GM23338 (cell line): ENCODE data around the gene NOTO. TPM values are rescaled to one million over a fixed set of nuclear protein-coding genes. Genes with fewer than 3 reads are reported as not detected.
A peak's percentile ranks its signal among the peaks of the same experiment; 100 is the strongest.

Experiments
- ATAC-seq: fragments of 200-7000 bp; cut with Tn5 transposase; 3 replicates; pipeline ENCODE4 v1.9.1; 2020
- DNase-seq: peaks from one replicate; pipeline ENCODE4 v3.0.0-alpha.2; 2015; ENCODE audit warnings: low spot score
- H2AFZ ChIP-seq: fragments of 200-600 bp; sonication (generic); 2 replicates; pipeline ENCODE4 v1.8.0; 2016; ENCODE audit warnings: antibody characterized with exemption, mild to moderate bottlenecking, moderate library complexity
- H3F3A ChIP-seq: fragments of 200-600 bp; sonication (generic); replicated peaks from 2 replicates; pipeline ENCODE4 v1.8.0; 2017; ENCODE audit warnings: antibody characterized with exemption, mixed run types, low read depth
- H3K27ac ChIP-seq: fragments of 200-600 bp; sonication (generic); 2 replicates; pipeline ENCODE4 v1.6.1; 2016; ENCODE audit warnings: low read depth
- H3K27me3 ChIP-seq: fragments of 200-600 bp; sonication (generic); 2 replicates; pipeline ENCODE4 v1.8.0; 2016; ENCODE audit warnings: mild to moderate bottlenecking, mixed run types, moderate library complexity; ENCODE audit not compliant: insufficient read depth
- H3K36me3 ChIP-seq: fragments of 200-600 bp; sonication (generic); 2 replicates; pipeline ENCODE4 v1.8.0; 2016; ENCODE audit warnings: mild to moderate bottlenecking; ENCODE audit not compliant: insufficient read depth
- H3K4me1 ChIP-seq: fragments of 200-600 bp; sonication (generic); 2 replicates; pipeline ENCODE4 v1.8.0; 2016; ENCODE audit warnings: mild to moderate bottlenecking, moderate library complexity; ENCODE audit not compliant: insufficient read depth
- H3K4me2 ChIP-seq: fragments of 200-600 bp; sonication (generic); 2 replicates; pipeline ENCODE4 v1.7.1; 2017; ENCODE audit warnings: mixed run types
- H3K4me3 ChIP-seq: fragments of 200-600 bp; sonication (generic); 2 replicates; pipeline ENCODE4 v1.6.1; 2016; ENCODE audit warnings: mixed run types
- H3K79me2 ChIP-seq: fragments of 200-600 bp; sonication (generic); replicated peaks from 2 replicates; pipeline ENCODE4 v1.8.0; 2017; ENCODE audit warnings: mild to moderate bottlenecking; ENCODE audit not compliant: insufficient read depth
- H3K9me2 ChIP-seq: fragments of 200-600 bp; sonication (generic); 2 replicates; pipeline ENCODE4 v1.8.0; 2017; ENCODE audit not compliant: insufficient read depth
- H4K20me1 ChIP-seq: fragments of 200-600 bp; sonication (generic); replicated peaks from 2 replicates; pipeline ENCODE4 v1.8.0; 2017; ENCODE audit warnings: mild to moderate bottlenecking; ENCODE audit not compliant: insufficient read depth
- H3K27ac Mint-ChIP-seq: 2 replicates; pipeline ENCODE4 v1.8.0; 2020; ENCODE audit warnings: inconsistent platforms, mild to moderate bottlenecking, moderate library complexity, mixed read lengths
- H3K27me3 Mint-ChIP-seq: 3 replicates; pipeline ENCODE4 v1.8.0; 2022; ENCODE audit warnings: low read depth, mild to moderate bottlenecking, moderate library complexity, mixed read lengths, inconsistent platforms; ENCODE audit not compliant: insufficient read depth, poor library complexity
- H3K36me3 Mint-ChIP-seq: 3 replicates; pipeline ENCODE4 v1.8.0; 2021; ENCODE audit warnings: low read depth, mild to moderate bottlenecking, inconsistent platforms, moderate library complexity, mixed read lengths
- H3K4me1 Mint-ChIP-seq: 3 replicates; pipeline ENCODE4 v1.8.0; 2020; ENCODE audit warnings: mild to moderate bottlenecking, inconsistent platforms, mixed read lengths
- H3K4me3 Mint-ChIP-seq: 3 replicates; pipeline ENCODE4 v1.8.0; 2021; ENCODE audit warnings: moderate library complexity, mild to moderate bottlenecking, inconsistent platforms, mixed read lengths
- H3K9me3 Mint-ChIP-seq: 3 replicates; pipeline ENCODE4 v1.8.0; 2020; ENCODE audit warnings: moderate library complexity, mild to moderate bottlenecking, inconsistent platforms, mixed read lengths
- CREB1 ChIP-seq: fragments of 250-450 bp; sonication (Bioruptor Pico); IDR thresholded peaks from 2 replicates; pipeline ENCODE4 v1.5.0; 2020; ENCODE audit warnings: low read depth, mild to moderate bottlenecking, moderate library complexity
- EZH2 ChIP-seq: fragments of 200-600 bp; sonication (generic); IDR thresholded peaks from one replicate; pipeline ENCODE4 v1.8.0; 2017; ENCODE audit warnings: antibody characterized with exemption, mild to moderate bottlenecking, low read depth; ENCODE audit not compliant: unreplicated experiment
- EZH2phosphoT487 ChIP-seq: fragments of 200-600 bp; sonication (generic); IDR thresholded peaks from one replicate; pipeline ENCODE4 v1.8.1; 2018; ENCODE audit warnings: antibody characterized with exemption; ENCODE audit not compliant: unreplicated experiment
- JUNB ChIP-seq: IDR thresholded peaks from one replicate; pipeline ENCODE4 v1.6.1; 2016; ENCODE audit warnings: antibody characterized with exemption; ENCODE audit not compliant: unreplicated experiment
- NANOG ChIP-seq: IDR thresholded peaks from 2 replicates; pipeline ENCODE4 v1.6.1; 2016; ENCODE audit warnings: antibody characterized with exemption, borderline replicate concordance
- POLR2AphosphoS5 ChIP-seq: IDR thresholded peaks from 2 replicates; pipeline ENCODE4 v1.6.1; 2016; ENCODE audit warnings: antibody characterized with exemption, low read depth
- STAT1 ChIP-seq: IDR thresholded peaks from one replicate; pipeline ENCODE4 v1.6.1; 2016; ENCODE audit warnings: antibody characterized with exemption; ENCODE audit not compliant: unreplicated experiment
- ZNF114 ChIP-seq: fragments of 250-450 bp; sonication (Bioruptor Pico); IDR thresholded peaks from 2 replicates; pipeline ENCODE4 v1.5.0; 2020; ENCODE audit warnings: mild to moderate bottlenecking, moderate library complexity
- ZNF331 ChIP-seq: fragments of 250-450 bp; sonication (Bioruptor Pico); IDR thresholded peaks from 2 replicates; pipeline ENCODE4 v1.5.0; 2020; ENCODE audit warnings: low read depth, mild to moderate bottlenecking, moderate library complexity
- polyA plus RNA-seq: library from polyadenylated mRNA; unstranded; fragments of >200 nt; fragmentation: Nextera tagmentation; extraction: Ambion mirVana; gene quantifications from 2 replicates; pipeline ENCODE4 v1.2.1, GENCODE V29; 2016
- total RNA-seq: library from RNA; depleted of rRNA; stranded (reverse); fragments of >200 nt; shearing (Covaris generic); gene quantifications from 2 replicates; pipeline ENCODE4 v1.2.3, GENCODE V29; 2014
- TF ChIP-seq, protein P1 (sequence below): IDR thresholded peaks from 2 replicates; pipeline ENCODE4 v1.6.1; 2016; ENCODE audit warnings: antibody characterized with exemption
- TF ChIP-seq, protein P2 (sequence below), 2 experiments: fragments of 200-600 bp in 1 of 2; sonication (generic) in 1 of 2; conservative IDR thresholded peaks; 2 replicates each; pipeline versions ENCODE4 v1.5.1 to v1.6.1; 2016 to 2017; ENCODE audit warnings: antibody characterized with exemption in 2 of 2, low read depth in 2 of 2, mild to moderate bottlenecking in 2 of 2, moderate library complexity in 1 of 2
- TF ChIP-seq, protein P3 (sequence below): IDR thresholded peaks from one replicate; pipeline ENCODE4 v1.6.1; 2018; ENCODE audit warnings: antibody characterized with exemption; ENCODE audit not compliant: unreplicated experiment

NOTO gene
- total and polyA plus RNA-seq, 2 experiments from 2014 or later = 0.06 to 0.73 TPM

DNA sequence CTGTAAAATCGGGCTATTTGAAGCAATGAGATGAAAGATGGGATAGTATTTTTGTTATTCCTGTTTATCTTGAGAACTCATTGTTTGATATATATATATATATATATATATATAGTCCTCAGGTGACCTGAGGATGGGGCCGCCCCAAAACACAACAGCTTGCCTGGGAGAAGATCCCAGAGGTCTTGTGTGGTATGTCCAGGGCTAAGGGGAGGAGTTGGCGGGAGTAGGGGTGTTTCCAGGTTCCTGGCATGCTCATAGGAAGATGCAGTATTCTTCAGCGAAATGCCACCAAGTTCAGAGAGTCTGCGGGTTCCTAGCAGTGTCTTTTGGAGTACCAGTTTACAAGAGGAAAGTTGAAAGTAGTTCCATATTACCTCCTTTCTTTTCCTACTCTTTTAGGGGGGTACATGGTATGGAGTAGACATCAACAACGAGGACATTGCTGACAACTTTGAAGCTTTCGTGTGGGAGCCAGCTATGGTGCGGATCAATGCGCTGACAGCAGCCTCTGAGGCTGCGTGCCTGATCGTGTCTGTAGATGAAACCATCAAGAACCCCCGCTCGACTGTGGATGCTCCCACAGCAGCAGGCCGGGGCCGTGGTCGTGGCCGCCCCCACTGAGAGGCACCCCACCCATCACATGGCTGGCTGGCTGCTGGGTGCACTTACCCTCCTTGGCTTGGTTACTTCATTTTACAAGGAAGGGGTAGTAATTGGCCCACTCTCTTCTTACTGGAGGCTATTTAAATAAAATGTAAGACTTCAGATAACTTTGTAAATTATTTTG, 50.1 kb downstream of the NOTO start (continued):
- TF ChIP-seq, protein P1, sequence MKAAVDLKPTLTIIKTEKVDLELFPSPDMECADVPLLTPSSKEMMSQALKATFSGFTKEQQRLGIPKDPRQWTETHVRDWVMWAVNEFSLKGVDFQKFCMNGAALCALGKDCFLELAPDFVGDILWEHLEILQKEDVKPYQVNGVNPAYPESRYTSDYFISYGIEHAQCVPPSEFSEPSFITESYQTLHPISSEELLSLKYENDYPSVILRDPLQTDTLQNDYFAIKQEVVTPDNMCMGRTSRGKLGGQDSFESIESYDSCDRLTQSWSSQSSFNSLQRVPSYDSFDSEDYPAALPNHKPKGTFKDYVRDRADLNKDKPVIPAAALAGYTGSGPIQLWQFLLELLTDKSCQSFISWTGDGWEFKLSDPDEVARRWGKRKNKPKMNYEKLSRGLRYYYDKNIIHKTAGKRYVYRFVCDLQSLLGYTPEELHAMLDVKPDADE = no peak
- TF ChIP-seq EZH2 (no peak), EZH2phosphoT487 (no peak), JUNB (no peak), CREB1 (no peak), ZNF331 (CRISPR knock-in tag) (no peak)
- TF ChIP-seq, protein P2, sequence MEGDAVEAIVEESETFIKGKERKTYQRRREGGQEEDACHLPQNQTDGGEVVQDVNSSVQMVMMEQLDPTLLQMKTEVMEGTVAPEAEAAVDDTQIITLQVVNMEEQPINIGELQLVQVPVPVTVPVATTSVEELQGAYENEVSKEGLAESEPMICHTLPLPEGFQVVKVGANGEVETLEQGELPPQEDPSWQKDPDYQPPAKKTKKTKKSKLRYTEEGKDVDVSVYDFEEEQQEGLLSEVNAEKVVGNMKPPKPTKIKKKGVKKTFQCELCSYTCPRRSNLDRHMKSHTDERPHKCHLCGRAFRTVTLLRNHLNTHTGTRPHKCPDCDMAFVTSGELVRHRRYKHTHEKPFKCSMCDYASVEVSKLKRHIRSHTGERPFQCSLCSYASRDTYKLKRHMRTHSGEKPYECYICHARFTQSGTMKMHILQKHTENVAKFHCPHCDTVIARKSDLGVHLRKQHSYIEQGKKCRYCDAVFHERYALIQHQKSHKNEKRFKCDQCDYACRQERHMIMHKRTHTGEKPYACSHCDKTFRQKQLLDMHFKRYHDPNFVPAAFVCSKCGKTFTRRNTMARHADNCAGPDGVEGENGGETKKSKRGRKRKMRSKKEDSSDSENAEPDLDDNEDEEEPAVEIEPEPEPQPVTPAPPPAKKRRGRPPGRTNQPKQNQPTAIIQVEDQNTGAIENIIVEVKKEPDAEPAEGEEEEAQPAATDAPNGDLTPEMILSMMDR (conservative IDR thresholded peaks at IDR 0.05; ENCODE audit: low read depth in 2 of 2) = no peak

DNA sequence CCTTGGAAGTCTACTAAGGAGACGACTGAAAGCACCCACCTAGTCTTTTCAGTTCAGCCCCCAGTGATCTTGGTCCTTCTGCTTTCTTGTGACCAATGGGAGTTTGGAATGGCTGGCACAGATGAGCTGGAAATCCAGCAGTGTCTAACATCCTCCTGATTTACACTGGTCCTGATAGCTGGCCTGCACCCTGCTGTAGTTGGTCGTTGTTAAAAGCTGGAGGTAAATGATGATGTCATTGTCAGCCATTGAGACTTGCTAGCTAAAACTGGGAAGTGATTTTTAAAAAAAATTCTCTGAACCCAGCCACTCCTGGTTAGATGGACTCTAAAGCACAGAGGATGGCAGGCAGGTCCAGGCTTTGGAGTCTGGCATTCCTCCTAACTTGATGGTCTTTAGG, 51.0 kb downstream of the NOTO start:
- no peak for ATAC-seq
- peaks cover 5% of the 10 kb centered on the region; the same call in 1 of the 2 replicates for H3K4me1 ChIP-seq
- H3K4me3 Mint-ChIP-seq = no peak overlapping the region

DNA sequence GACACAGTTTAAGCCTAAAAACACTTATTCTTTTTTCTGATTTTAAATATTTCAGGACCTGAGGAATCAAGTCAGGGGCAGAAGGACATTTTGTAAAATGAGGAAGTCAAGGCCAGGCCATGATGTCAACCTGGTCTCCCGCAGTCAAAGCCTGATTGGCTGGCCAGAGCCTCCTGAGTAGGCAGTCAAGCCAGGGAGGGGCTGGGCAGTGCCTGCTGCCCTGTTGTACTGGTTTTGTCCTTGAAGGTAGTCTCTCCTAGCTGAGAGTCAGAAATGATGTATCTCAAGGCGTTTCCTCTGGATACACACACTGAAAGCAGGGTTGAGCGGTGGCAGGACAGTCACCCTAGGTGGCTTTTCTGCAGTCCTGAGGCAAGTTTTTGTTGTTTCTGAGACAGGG, 51.5 kb downstream of the NOTO start:
- H3K9me3 Mint-ChIP-seq = no peaks in the 10 kb centered on the region
- no peak overlapping the region for H2AFZ ChIP-seq
- H3K4me3 ChIP-seq = no peak overlapping the region
- H3K36me3 ChIP-seq = peaks cover 13% of the 10 kb centered on the region
- ATAC-seq (peak; percentile 5; the same call in 1 of the 3 replicates), DNase-seq (no peak)
- peaks cover 11% of the 10 kb centered on the region; the same call in 1 of the 2 replicates for H3F3A ChIP-seq
- H3K4me3 Mint-ChIP-seq = no peak overlapping the region
- peaks cover 8% of the 10 kb centered on the region for H3K27me3 Mint-ChIP-seq
- H3K4me2 ChIP-seq = no peak overlapping the region
- H3K27me3 ChIP-seq = no peaks in the 10 kb centered on the region
- H3K9me2 ChIP-seq = no peaks in the 10 kb centered on the region
- peaks cover 51% of the 10 kb centered on the region for H3K36me3 Mint-ChIP-seq
- no peak overlapping the region for H3K27ac Mint-ChIP-seq
- H3K4me1 ChIP-seq = peaks cover 5% of the 10 kb centered on the region; the same call in 1 of the 2 replicates
- peaks cover 34% of the 10 kb centered on the region for H4K20me1 ChIP-seq
- no peak overlapping the region for H3K27ac ChIP-seq
- no peaks in the 10 kb centered on the region for H3K79me2 ChIP-seq
- peaks cover 18% of the 10 kb centered on the region; the same call in 2 of the 3 replicates for H3K4me1 Mint-ChIP-seq
- TF ChIP-seq CREB1 = no peak
- TF ChIP-seq ZNF114 = no peak
- no peak for TF ChIP-seq NANOG
- TF ChIP-seq, protein P3, sequence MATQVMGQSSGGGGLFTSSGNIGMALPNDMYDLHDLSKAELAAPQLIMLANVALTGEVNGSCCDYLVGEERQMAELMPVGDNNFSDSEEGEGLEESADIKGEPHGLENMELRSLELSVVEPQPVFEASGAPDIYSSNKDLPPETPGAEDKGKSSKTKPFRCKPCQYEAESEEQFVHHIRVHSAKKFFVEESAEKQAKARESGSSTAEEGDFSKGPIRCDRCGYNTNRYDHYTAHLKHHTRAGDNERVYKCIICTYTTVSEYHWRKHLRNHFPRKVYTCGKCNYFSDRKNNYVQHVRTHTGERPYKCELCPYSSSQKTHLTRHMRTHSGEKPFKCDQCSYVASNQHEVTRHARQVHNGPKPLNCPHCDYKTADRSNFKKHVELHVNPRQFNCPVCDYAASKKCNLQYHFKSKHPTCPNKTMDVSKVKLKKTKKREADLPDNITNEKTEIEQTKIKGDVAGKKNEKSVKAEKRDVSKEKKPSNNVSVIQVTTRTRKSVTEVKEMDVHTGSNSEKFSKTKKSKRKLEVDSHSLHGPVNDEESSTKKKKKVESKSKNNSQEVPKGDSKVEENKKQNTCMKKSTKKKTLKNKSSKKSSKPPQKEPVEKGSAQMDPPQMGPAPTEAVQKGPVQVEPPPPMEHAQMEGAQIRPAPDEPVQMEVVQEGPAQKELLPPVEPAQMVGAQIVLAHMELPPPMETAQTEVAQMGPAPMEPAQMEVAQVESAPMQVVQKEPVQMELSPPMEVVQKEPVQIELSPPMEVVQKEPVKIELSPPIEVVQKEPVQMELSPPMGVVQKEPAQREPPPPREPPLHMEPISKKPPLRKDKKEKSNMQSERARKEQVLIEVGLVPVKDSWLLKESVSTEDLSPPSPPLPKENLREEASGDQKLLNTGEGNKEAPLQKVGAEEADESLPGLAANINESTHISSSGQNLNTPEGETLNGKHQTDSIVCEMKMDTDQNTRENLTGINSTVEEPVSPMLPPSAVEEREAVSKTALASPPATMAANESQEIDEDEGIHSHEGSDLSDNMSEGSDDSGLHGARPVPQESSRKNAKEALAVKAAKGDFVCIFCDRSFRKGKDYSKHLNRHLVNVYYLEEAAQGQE = no peak
- TF ChIP-seq POLR2AphosphoS5 = no peak
- TF ChIP-seq, protein P2 (conservative IDR thresholded peaks at IDR 0.05; ENCODE audit: low read depth in 2 of 2) = no peak
- no peak for TF ChIP-seq EZH2

More for the DNA sequence above, 51.0 kb downstream of the NOTO start:
- Mint-ChIP-seq H3K27ac (no peak overlapping the region), H3K4me1 (peaks cover 18% of the 10 kb centered on the region; the same call in 2 of the 3 replicates), H3K27me3 (peaks cover 8% of the 10 kb centered on the region), H3K36me3 (peaks cover 55% of the 10 kb centered on the region), H3K9me3 (no peaks in the 10 kb centered on the region)
- TF ChIP-seq STAT1 (no peak), ZNF331 (CRISPR knock-in tag) (no peak), EZH2 (no peak), CREB1 (no peak), ZNF114 (no peak), JUNB (no peak)
- peaks cover 18% of the 10 kb centered on the region for H3K36me3 ChIP-seq
- H4K20me1 ChIP-seq = peaks cover 40% of the 10 kb centered on the region
- peaks cover 11% of the 10 kb centered on the region; the same call in 1 of the 2 replicates for H3F3A ChIP-seq
- no peaks in the 10 kb centered on the region for H3K9me2 ChIP-seq
- H3K4me2 ChIP-seq = no peak overlapping the region
- no peak overlapping the region for H3K27ac ChIP-seq
- H3K27me3 ChIP-seq = no peaks in the 10 kb centered on the region
- H2AFZ ChIP-seq = no peak overlapping the region
- no peak for DNase-seq
- no peaks in the 10 kb centered on the region for H3K79me2 ChIP-seq
- no peak overlapping the region for H3K4me3 ChIP-seq
